GM12875 (cell line): ENCODE measurements around the gene ASMT.
"Not testable (repeated sequence)": the region's sequence is repeated elsewhere in the genome, so short reads cannot be mapped to it uniquely, and the experiment has no call there.

ENCODE experiments used
- H3K4me3 ChIP-seq: one replicate; pipeline ENCODE4 v1.5.1; 2011; ENCODE audit warnings: low read depth, low read length, control low read depth
- CTCF ChIP-seq: IDR thresholded peaks from 2 replicates; pipeline ENCODE4 v1.5.1; 2011; ENCODE audit warnings: low read depth, mild to moderate bottlenecking, control low read depth, inconsistent platforms, low read length, moderate library complexity, borderline replicate concordance; ENCODE audit not compliant: insufficient read depth

ASMT gene

GRCh38 chrX:1623691-1624090 lies 8.8 kb downstream of the ASMT start:
- no peak overlapping the region for H3K4me3 ChIP-seq
- TF ChIP-seq CTCF = no peak

GRCh38 chrX:1624158-1624860 lies 9.4 kb downstream of the ASMT start:
- H3K4me3 ChIP-seq = not testable (repeated sequence)

GRCh38 chrX:1624861-1625215 lies 10.0 kb downstream of the ASMT start:
- H3K4me3 ChIP-seq = not testable (repeated sequence)

- H3K4me3 ChIP-seq = no peak overlapping the region
- TF ChIP-seq CTCF = no peak
These were observed 14.4 kb downstream of the ASMT start for GRCh38 chrX:1629244-1629643.

- no peak for TF ChIP-seq CTCF
- H3K4me3 ChIP-seq = no peak overlapping the region
These were observed 31.1 kb downstream of the ASMT start for GRCh38 chrX:1646009-1646408.

- H3K4me3 ChIP-seq = no peak overlapping the region
- no peak for TF ChIP-seq CTCF
These were observed 34.8 kb downstream of the ASMT start for GRCh38 chrX:1649621-1650020.

- TF ChIP-seq CTCF = peak; percentile 88
- not testable (repeated sequence) for H3K4me3 ChIP-seq
These were observed 37.4 kb downstream of the ASMT start for GRCh38 chrX:1652011-1652811.

GRCh38 chrX:1656379-1656778 lies 41.5 kb downstream of the ASMT start:
- no peak overlapping the region for H3K4me3 ChIP-seq
- TF ChIP-seq CTCF = no peak
